Lower lobe of right lung (tissue), 2 donors: Measurements from ENCODE around the gene DPH6. TPM values are rescaled to one million over a fixed set of nuclear protein-coding genes. Genes with fewer than 3 reads are reported as not detected.

Source experiments
- ATAC-seq, 2 donors: fragments of 200-7000 bp; cut with Tn5 transposase; one replicate each; pipeline ENCODE4 v1.9.1; 2020 to 2022; ENCODE audit warnings: mild to moderate bottlenecking in 2 of 2, moderate library complexity in 2 of 2
- DNase-seq: peaks from one replicate; pipeline ENCODE4 v3.0.0-alpha.2; 2020
- H3K27ac ChIP-seq: fragments of 200-600 bp; one replicate; pipeline ENCODE4 v1.8.0; 2022
- H3K27me3 ChIP-seq: fragments of 200-600 bp; one replicate; pipeline ENCODE4 v1.8.0; 2022; ENCODE audit warnings: low read depth
- H3K36me3 ChIP-seq: fragments of 200-600 bp; one replicate; pipeline ENCODE4 v1.8.0; 2022; ENCODE audit warnings: mild to moderate bottlenecking
- H3K4me1 ChIP-seq: fragments of 200-600 bp; one replicate; pipeline ENCODE4 v1.8.0; 2022
- H3K4me3 ChIP-seq: fragments of 200-600 bp; one replicate; pipeline ENCODE4 v1.8.0; 2022; ENCODE audit warnings: mild to moderate bottlenecking
- H3K9me3 ChIP-seq: fragments of 200-600 bp; one replicate; pipeline ENCODE4 v1.8.0; 2022
- intact Hi-C: fragments of 100-400 bp; cut with DNase I; formaldehyde crosslinking; loops from one replicate; pipeline ENCODE4 v1.11.0; 2022
- total RNA-seq: library from RNA; stranded (reverse); fragmentation: NEBNext Ultra II Directional; extraction: Animal tissue kit (Norgen Biotek cat#: 25700); gene quantifications from one replicate; pipeline ENCODE4 v1.2.1, GENCODE V29; 2021
- TF ChIP-seq, protein P1 (sequence below): fragments of 200-600 bp; IDR thresholded peaks from one replicate; pipeline ENCODE4 v1.8.0; 2022; ENCODE audit warnings: antibody characterized with exemption, mild to moderate bottlenecking
- donor health status: DM: no; HTN: yes; CAD: no; lungs with severe emphysema.

Gene DPH6
- total RNA-seq, 1 donor from 2014 or later = 9.2 TPM

DNA sequence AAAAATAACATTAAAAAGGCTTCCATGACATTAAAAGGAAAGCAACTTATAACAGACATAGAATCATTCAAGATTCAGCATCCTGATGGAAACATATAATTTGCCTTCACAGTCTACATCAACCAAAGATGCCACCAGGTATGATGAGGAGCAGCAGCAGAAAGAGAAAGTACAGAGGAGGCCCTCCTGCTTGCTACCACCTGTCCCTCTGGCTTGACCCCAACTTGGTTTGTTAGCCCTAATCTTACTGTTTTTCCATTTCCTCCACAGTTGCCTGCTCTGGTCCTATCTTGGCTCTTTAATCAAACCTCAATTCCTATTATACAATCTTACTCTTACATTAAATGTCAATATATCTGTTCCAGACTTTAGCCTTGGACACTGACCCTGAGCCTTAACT is 171.3 kb downstream of the DPH6 start:
- Histone ChIP-seq H3K36me3 (peaks cover 22% of the 10 kb centered on the region), H3K4me3 (no peak overlapping the region), H3K27ac (no peak overlapping the region), H3K9me3 (no peaks in the 10 kb centered on the region), H3K27me3 (no peaks in the 10 kb centered on the region), H3K4me1 (no peaks in the 10 kb centered on the region)
- TF ChIP-seq, protein P1, sequence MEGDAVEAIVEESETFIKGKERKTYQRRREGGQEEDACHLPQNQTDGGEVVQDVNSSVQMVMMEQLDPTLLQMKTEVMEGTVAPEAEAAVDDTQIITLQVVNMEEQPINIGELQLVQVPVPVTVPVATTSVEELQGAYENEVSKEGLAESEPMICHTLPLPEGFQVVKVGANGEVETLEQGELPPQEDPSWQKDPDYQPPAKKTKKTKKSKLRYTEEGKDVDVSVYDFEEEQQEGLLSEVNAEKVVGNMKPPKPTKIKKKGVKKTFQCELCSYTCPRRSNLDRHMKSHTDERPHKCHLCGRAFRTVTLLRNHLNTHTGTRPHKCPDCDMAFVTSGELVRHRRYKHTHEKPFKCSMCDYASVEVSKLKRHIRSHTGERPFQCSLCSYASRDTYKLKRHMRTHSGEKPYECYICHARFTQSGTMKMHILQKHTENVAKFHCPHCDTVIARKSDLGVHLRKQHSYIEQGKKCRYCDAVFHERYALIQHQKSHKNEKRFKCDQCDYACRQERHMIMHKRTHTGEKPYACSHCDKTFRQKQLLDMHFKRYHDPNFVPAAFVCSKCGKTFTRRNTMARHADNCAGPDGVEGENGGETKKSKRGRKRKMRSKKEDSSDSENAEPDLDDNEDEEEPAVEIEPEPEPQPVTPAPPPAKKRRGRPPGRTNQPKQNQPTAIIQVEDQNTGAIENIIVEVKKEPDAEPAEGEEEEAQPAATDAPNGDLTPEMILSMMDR = no peak
- DNase-seq (no peak), ATAC-seq (no peak)
- intact Hi-C loops = no loop called here

DNA sequence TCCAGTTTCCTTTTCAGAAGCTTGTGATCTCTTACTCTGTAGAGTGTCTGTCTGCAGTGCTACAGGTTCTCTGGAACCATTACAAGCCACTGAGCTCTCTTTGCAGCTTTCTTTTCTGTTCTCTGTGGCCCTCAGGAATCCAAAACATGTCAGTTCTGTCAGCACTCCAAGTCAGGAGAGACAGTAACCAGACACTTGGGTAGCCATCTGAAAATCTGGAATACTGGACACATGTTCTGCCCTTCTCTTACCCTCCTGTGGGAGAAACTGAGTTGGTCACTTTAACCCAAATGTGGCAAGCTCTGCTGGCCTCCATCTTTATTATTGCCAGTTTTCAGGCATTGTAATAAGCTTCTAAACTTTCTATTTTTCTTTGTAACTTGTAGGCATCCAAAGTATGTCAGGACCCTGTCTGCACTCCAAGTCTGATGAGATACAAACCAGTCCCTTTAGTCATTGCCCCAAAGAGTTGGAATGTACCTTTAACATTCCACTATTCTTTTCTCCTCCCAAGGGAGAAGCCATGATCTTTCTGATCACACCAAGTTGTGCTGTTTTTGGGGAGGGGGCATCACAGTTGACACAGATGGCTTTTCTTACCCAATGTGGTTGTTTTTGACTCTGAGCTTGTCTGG is 183.7 kb downstream of the DPH6 start:
- no peak for DNase-seq
- TF ChIP-seq, protein P1 = no peak
- Histone ChIP-seq H3K4me1 (no peaks in the 10 kb centered on the region), H3K27me3 (no peaks in the 10 kb centered on the region), H3K9me3 (no peaks in the 10 kb centered on the region), H3K4me3 (no peak overlapping the region), H3K36me3 (no peaks in the 10 kb centered on the region), H3K27ac (no peak overlapping the region)
- intact Hi-C loops = no loop called here
- ATAC-seq = no peak

DNA sequence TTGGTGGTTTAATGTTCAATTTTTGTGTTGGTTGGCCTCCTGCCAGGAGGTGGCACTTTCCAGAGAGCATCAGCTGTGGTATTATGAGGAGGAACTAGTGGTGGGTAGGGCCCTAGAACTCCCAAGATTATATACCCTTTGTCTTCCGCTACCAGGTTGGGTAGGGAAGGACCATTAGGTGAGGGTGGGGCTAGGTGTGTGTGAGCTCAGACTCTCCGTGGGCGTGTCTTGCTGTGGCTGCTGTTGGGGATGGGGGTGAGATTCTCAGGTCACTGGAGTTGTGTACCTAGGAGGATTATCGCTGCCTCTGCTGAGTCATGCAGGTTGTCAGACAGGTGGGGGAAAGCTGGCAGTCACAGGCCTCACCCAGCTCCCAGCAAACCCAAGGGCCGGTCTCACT is 187.1 kb downstream of the DPH6 start:
- DNase-seq (no peak), ATAC-seq (no peak)
- H3K27me3 ChIP-seq = no peaks in the 10 kb centered on the region
- H3K27ac ChIP-seq = no peak overlapping the region
- intact Hi-C loops = no loop called here
- H3K9me3 ChIP-seq = peaks cover 13% of the 10 kb centered on the region
- H3K4me1 ChIP-seq = no peaks in the 10 kb centered on the region
- no peak overlapping the region for H3K4me3 ChIP-seq
- TF ChIP-seq, protein P1 = no peak
- no peaks in the 10 kb centered on the region for H3K36me3 ChIP-seq

DNA sequence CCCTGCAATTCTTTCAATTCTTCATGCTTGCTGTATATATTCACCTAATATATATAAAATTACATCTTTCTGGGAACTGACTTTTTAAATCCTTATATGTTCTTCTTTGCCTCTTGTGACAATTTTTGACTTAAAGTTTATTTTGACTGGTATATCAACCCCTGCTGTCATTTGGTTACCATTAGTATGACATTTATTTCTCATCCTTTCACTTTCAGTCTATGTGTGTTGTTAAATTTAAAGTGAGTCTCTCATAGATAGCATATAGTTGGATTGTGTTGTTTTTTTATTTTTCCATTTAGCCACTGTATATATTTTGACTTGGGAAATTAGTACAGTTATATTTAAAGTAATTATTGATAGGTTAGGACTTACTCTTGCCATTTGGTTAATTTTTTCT is 194.9 kb downstream of the DPH6 start:
- intact Hi-C loops = no loop called here
- peaks cover 9% of the 10 kb centered on the region for H3K9me3 ChIP-seq
- H3K27me3 ChIP-seq = no peaks in the 10 kb centered on the region
- ATAC-seq (no peak), DNase-seq (no peak)
- no peak overlapping the region for H3K27ac ChIP-seq
- H3K36me3 ChIP-seq = no peaks in the 10 kb centered on the region
- TF ChIP-seq, protein P1 = no peak
- no peaks in the 10 kb centered on the region for H3K4me1 ChIP-seq
- no peak overlapping the region for H3K4me3 ChIP-seq

DNA sequence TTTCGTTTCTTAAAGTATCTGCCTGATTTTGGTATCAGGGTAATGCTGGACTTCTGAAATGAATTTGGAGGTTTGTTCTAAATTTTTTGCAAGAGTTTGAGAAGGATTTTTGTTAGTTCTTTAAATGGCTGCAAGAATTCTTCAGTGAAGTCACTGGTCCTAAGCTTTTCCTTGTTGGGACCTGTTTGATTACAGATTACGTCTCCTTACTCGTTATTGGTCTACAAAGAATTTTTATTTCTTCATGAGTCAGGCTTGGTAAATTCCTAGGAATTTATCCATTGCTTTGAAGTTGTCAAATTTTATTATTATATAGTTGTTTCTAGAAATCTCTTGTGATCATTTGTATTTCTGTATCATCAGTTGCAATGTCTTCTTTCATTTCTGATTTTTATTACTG is 196.0 kb downstream of the DPH6 start:
- H3K4me1 ChIP-seq = no peaks in the 10 kb centered on the region
- H3K27me3 ChIP-seq = no peaks in the 10 kb centered on the region
- H3K4me3 ChIP-seq = no peak overlapping the region
- ATAC-seq (no peak), DNase-seq (no peak)
- TF ChIP-seq, protein P1 = no peak
- H3K36me3 ChIP-seq = no peaks in the 10 kb centered on the region
- peaks cover 3% of the 10 kb centered on the region for H3K9me3 ChIP-seq
- no peak overlapping the region for H3K27ac ChIP-seq
- intact Hi-C loops = no loop called here

DNA sequence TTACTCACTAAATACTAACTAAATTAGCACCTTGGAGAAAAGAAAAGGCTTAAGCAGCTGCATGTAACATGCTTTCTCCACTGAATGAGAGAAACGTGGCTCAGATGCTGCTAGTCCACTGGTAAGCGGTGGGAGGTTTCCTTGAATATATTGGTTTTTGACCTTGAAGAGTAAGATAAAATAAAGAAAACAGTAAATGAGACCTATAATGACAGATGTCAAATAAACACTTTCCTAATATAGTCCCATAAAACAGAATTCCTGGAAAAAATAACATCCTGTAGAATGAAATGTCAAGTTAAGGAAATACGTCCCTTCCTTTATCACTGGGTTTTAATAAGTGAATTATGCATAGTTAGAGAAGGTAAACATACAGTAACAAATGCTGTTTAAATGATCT is 215.0 kb downstream of the DPH6 start:
- no peak for DNase-seq

More for the DNA sequence above, 215.0 kb downstream of the DPH6 start:
- no peak for ATAC-seq
- intact Hi-C loops = no loop called here
- Histone ChIP-seq H3K36me3 (no peaks in the 10 kb centered on the region), H3K4me1 (no peaks in the 10 kb centered on the region), H3K9me3 (no peaks in the 10 kb centered on the region), H3K27me3 (no peaks in the 10 kb centered on the region), H3K4me3 (no peak overlapping the region), H3K27ac (no peak overlapping the region)
- TF ChIP-seq, protein P1 = no peak
